ENCODE results near the gene DDX42.
"Not testable (repeated sequence)": the region's sequence is repeated elsewhere in the genome, so short reads cannot be mapped to it uniquely, and the experiment has no call there.

The DDX42 gene

DNA sequence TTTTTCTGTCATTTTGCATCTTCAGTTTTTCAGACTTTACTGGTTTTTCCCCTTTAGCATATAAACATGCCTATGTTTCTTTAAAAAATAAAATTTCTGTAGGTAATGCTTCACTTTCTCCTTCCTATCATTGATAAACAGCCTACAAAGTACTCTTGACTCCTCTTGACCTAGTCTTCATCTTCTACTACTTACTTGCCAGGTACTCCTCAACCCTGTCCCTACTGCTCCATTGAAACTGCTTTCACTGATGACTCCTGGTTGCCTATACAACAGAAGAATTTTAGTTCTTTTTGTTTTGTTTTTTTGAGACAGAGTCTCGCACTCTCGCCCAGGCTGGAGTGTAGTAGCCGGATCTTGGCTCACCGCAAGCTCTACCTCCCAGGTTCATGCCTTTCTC lies 7.0 kb downstream of the DDX42 start:
- DNase-seq = no peak

DNA sequence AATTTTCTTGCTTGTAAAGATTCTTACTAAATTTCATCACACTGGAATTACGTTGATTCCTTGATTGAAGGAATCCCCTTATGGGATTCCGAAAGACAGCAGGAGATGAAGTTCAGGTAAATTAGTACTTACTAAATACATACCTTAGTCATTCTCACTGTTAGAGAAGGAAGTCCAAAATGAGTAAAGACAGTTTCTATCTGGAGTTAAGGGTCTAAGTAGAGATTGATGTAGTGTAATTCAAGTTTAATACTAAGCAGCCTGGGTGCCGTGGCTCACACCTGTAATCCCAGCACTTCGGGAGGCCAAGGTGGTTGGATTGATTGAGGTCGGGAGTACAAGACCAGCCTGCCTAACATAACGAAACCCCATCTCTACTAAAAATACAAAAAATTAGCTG lies 9.6 kb downstream of the DDX42 start:
- no peak for DNase-seq

DNA sequence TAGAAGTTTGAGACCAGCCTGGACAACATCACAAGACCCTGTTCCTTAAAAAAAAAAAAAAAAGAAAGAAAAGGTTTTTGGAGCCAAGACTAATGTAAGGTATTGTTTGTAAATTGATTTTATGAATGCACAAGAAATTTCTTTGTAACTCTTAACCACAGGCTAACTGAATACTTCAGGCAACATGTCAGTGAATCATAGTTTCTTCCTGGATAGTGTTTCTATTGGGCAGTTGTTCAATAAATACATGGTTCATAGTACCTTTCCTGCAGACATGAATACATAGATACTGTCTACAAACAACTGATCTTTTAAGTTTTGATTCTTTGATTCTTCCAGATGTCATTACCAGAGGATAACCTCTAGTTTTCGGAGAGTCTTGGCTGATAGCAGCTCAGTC lies 11.6 kb downstream of the DDX42 start:
- no peak for DNase-seq

DNA sequence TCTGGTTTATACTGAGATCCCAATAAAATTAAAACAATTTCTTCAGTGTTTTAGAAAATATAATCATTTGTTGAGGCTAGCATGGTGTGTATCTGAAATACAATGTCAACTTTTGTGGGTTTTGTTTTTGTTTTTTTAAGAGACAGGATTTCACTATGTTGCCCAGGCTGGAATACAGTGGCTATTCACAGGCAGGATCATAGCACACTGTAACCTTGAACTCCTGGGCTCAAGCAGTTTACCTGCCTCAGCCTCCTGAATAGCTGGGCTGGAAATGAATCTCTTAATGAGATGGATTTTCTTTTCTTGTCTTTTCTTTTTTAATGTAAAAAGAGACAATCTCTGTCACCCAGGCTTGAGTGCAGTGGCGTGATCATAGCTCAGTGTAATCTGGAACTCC lies 12.1 kb downstream of the DDX42 start:
- no peak for DNase-seq

- DNase-seq = no peak
These were observed 13.2 kb downstream of the DDX42 start for GRCh38 chr17:63786971-63787711.

DNA sequence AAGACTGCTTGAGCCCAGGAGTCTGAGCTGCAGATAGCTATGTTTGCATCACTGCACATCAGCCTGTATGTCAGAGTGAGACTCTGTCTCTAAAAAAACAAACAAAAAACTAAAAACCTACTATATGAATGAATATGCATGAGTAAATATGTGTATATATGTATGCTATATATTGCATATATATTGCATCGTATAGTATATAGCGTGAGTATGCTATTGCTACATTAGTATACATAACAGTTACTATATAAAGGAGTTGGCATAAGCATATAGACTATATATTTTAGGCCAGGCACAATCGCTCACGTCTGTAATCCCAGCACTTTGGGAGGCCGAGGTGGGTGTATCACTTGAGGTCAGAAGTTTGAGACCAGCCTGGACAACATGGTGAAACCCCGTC lies 16.1 kb downstream of the DDX42 start:
- DNase-seq = no peak

GRCh38 chr17:63792055-63792729 lies 18.2 kb downstream of the DDX42 start:
- no peak for DNase-seq

DNA sequence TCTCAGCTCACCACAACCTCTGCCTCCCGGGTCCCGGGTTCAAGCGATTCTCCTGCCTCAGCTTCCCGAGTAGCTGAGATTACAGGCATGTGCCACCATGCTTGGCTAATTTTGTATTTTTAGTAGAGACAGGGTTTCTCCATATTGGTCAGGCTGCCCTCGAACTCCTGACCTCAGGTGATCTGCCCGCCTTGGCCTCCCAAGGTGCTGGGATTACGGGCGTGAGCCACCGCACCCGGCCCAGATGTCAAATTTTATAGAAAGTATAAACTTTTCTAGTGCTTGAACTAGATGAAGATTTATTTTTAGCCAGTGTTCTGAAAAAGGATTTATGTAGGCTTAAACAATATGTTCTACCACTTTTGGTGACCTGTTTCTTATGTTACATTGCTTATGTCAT lies 22.4 kb downstream of the DDX42 start:
- DNase-seq = not testable (repeated sequence)

DNA sequence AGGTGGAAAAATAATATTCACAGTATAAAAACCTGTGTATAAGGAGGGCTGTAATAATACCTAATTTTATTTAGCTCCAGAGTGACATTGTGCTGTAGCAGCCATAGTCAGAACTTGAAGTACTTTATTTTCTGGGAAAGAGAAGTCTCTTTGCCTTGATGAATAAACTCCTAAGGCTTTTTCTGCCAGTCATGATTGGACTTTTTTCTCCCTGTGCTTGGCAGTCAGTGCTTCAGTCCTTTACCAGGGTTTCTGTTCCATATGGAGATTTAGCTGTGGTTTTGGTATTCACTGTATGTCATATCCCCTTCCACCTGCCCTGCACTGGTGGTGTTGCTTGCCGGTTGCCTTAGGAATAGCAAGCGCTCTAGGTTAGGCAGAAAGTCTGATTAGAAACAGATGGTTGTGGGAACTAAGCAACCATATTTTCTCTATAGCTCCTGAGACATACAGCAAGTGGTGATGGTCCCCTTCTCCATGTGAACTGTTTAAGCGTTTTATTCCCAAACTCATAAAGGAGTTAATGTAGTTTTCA lies 24.7 kb downstream of the DDX42 start:
- no peak for DNase-seq

DNA sequence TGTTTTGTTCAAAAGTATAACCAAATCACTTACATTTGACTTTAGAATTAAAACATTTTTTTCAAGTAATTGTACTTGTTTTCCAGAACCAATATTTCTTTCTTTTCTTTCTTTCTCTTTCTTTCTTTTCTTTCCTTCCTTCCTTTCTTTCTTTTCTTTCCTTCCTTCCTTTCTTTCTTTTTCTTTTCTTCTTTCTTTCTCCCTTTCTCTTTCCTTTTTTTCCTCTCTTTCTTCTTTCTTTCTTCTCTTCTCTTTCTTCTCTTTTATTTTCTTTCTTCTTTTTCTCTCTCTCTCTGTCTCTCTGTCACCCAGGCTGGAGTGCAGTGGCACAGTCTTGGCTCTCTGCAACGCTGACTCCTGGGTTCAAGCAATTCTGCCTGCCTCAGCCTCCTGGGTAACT lies 26.8 kb downstream of the DDX42 start:
- no peak for DNase-seq

GRCh38 chr17:63804328-63804727 lies 30.4 kb downstream of the DDX42 start:
- no peak for DNase-seq

DNA sequence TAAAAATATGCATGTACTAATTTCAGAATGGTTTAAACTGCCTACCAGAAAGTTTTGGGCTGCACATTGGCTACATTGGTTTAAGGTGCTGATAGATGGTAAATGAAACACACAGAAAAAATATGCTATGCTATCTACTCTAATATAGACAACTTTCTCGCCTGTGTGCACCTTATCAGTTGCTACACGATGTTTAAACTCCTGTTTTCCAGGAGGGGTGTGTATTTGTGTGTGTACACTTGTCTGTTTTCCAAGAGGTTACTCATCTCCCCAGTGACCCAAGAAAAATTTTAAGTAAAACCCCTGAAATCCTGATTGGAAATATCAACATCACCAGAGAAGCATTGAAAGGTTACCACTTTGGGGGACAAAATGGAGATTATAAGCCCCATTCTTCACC lies 31.6 kb downstream of the DDX42 start:
- DNase-seq = no peak

- DNase-seq = no peak
These were observed 36.0 kb downstream of the DDX42 start for GRCh38 chr17:63809970-63810369.

DNA sequence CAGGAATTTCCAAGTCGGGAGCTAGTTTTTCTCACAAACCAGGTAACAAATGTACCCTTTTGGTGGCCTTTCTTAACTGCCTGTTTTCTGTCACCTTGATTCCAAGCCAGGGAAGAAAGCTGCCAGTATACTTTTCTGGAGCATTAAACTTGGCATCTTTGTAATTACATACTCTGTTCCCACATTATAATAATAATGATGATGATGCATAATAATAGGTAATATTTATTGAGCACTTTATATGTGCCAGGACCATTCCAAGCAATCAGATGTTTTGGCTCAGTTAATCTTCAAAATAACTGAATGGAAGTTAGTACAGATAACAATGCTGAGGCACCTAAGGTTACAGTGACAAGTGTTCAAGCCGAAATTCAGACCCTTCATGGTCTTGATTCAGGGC lies 42.2 kb downstream of the DDX42 start:
- DNase-seq = no peak

DNA sequence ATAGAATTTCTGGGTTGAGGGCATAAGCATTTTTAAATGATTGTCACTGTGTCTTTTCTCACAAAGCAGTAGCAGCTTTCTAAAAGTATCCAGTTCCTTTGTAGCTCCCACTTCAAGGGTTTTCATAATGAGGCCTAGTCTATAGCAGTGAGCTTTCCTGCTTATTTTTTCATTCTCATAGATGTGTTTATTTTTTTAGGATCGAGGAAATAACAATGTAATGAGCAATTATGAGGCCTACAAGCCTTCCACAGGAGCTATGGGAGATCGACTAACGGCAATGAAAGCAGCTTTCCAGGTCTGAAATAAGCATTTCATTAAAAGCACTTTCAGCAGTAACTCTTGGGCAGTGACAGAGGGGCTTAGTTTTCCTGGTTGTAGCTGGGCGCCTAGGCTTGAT lies 42.7 kb downstream of the DDX42 start:
- no peak for DNase-seq

DNA sequence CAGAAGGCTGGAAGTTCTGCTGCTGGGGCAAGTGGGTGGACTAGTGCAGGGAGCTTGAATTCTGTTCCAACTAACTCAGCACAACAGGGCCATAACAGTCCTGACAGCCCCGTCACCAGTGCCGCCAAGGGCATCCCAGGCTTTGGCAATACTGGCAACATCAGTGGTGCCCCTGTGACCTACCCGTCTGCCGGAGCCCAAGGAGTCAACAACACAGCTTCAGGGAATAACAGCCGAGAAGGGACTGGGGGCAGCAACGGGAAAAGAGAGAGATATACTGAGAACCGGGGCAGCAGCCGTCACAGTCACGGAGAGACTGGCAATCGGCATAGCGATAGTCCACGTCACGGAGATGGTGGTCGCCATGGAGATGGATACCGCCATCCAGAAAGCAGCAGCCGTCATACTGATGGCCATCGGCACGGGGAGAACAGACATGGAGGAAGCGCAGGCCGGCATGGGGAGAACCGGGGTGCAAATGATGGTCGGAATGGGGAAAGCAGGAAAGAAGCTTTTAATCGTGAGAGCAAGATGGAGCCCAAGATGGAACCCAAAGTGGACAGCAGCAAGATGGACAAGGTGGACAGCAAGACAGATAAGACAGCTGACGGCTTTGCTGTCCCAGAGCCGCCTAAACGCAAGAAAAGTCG lies 43.9 kb downstream of the DDX42 start:
- no peak for DNase-seq

DNA sequence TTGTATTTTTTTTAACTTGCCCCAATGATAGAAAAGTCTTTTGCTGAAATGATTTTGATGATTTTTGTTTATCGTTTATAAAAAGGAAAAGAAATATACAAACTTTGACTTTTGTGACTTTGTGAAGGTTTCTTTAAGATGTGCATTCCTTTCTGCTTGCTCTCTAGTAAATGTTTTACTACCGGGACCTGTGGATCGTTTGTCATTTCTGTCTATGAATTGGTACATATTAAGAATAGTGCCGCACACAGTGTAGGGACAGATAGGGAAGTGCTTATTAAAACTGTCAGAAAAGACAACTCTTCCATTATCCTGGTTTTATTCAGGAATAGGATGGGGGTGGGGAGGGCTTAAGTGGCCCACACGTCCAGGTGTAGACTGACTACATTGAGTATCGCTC lies 45.2 kb downstream of the DDX42 start:
- no peak for DNase-seq

- DNase-seq = peak in 1 of 5 donors; percentile 52
These were observed 45.9 kb downstream of the DDX42 start for GRCh38 chr17:63819585-63820537.

- no peak for DNase-seq
These were observed 47.1 kb downstream of the DDX42 start for GRCh38 chr17:63820963-63821561.

- no peak for DNase-seq
These were observed 47.8 kb downstream of the DDX42 start for GRCh38 chr17:63821804-63822203.

DNA sequence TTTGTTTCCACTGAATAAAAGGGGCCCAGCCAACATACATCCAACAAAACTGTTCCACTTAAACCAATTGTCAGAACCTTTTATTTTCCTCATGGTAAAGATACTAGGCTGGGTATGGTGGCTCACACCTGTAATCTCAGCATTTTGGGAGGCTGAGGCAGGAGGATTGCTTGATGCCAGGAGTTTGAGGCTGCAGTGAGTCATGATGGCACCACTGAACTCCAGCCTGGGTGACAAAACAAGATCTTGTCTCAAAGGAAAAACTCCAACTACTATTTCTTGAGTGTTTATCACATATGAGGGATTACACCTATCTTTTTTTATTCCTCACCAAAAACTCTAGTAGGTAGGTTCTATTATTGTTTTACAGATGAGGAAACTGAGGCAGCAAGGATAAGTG lies 48.6 kb downstream of the DDX42 start:
- DNase-seq = no peak

GRCh38 chr17:63823659-63824331 lies 49.8 kb downstream of the DDX42 start:
- no peak for DNase-seq

Measured in T-helper 1 cell (primary cell).